Mucosa of descending colon (tissue), 3 donors: Measurements from ENCODE around the gene ZNF618. TPM values are rescaled to one million over a fixed set of nuclear protein-coding genes. Genes with fewer than 3 reads are reported as not detected.

Source experiments
- ATAC-seq: fragments of 200-7000 bp; cut with Tn5 transposase; one replicate; pipeline ENCODE4 v1.9.1; 2020; ENCODE audit warnings: mild to moderate bottlenecking, moderate library complexity
- DNase-seq, 3 donors: peaks; one replicate each; pipeline ENCODE4 v3.0.0-alpha.2; 2020
- H3K36me3 ChIP-seq: fragments of 200-600 bp; one replicate; pipeline ENCODE4 v1.8.0; 2021; ENCODE audit warnings: low read depth, mild to moderate bottlenecking
- H3K4me1 ChIP-seq: fragments of 200-600 bp; one replicate; pipeline ENCODE4 v1.8.0; 2021; ENCODE audit warnings: low read depth, mild to moderate bottlenecking
- H3K4me3 ChIP-seq: fragments of 200-600 bp; one replicate; pipeline ENCODE4 v1.8.0; 2021; ENCODE audit warnings: mild to moderate bottlenecking
- H3K9me3 ChIP-seq: fragments of 200-600 bp; one replicate; pipeline ENCODE4 v1.8.0; 2021; ENCODE audit warnings: mild to moderate bottlenecking
- intact Hi-C, 2 donors: fragments of 100-400 bp; cut with DNase I in 1 of 2; cut with micrococcal nuclease in 1 of 2; formaldehyde crosslinking; loops; one replicate each; pipeline versions ENCODE4 v1.11.0 to v1.11.1; 2022; cut with DNase I, micrococcal nuclease
- total RNA-seq, 3 donors: library from RNA; stranded (reverse); fragmentation: NEBNext Ultra II Directional in 2 of 3; extraction: Animal tissue kit (Norgen Biotek cat#: 25700) in 2 of 3; gene quantifications; one replicate each; pipeline versions ENCODE4 v1.2.1 to v1.2.4, GENCODE V29; 2021 to 2023
- TF ChIP-seq, protein P1 (sequence below): fragments of 200-600 bp; IDR thresholded peaks from one replicate; pipeline ENCODE4 v1.8.0; 2022; ENCODE audit warnings: antibody characterized with exemption, mild to moderate bottlenecking
- donor health status: DM: no; HTN: no; CAD: no; lungs with moderate emphysema.
- donor health status: DM: no; HTN: no; CAD: no.
- donor health status: DM: no; HTN: yes; CAD: no.

Gene ZNF618
- total RNA-seq, 3 donors from 2014 or later: 2.7 to 6.2 (median 3.7) TPM

DNA sequence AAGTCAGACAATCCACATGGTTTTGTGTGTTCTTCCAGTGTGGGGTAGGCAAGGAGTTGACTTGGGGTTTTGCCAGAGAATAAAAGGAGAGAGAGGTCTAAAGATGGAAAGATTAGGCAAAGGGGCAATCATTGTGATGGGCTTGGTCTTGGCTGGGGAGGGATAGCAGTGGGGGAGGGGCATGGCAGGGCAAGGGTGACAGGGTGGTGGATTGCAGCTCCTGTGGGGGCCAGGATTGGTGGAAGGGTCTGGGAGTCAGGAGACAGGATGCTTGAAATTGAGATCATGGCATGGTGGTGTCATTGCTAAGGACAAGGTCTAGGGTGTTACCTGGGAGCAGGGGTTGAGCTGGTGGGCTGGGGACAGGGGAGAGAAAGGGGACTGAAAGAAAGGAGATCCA, 57.6 kb downstream of the ZNF618 start:
- intact Hi-C loops: no loop called here
- TF ChIP-seq, protein P1, sequence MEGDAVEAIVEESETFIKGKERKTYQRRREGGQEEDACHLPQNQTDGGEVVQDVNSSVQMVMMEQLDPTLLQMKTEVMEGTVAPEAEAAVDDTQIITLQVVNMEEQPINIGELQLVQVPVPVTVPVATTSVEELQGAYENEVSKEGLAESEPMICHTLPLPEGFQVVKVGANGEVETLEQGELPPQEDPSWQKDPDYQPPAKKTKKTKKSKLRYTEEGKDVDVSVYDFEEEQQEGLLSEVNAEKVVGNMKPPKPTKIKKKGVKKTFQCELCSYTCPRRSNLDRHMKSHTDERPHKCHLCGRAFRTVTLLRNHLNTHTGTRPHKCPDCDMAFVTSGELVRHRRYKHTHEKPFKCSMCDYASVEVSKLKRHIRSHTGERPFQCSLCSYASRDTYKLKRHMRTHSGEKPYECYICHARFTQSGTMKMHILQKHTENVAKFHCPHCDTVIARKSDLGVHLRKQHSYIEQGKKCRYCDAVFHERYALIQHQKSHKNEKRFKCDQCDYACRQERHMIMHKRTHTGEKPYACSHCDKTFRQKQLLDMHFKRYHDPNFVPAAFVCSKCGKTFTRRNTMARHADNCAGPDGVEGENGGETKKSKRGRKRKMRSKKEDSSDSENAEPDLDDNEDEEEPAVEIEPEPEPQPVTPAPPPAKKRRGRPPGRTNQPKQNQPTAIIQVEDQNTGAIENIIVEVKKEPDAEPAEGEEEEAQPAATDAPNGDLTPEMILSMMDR: no peak
- Histone ChIP-seq H3K36me3 (no peaks in the 10 kb centered on the region), H3K4me3 (no peak overlapping the region), H3K9me3 (peaks cover 3% of the 10 kb centered on the region), H3K4me1 (no peaks in the 10 kb centered on the region)
- no peak for ATAC-seq
- DNase-seq: no peak

DNA sequence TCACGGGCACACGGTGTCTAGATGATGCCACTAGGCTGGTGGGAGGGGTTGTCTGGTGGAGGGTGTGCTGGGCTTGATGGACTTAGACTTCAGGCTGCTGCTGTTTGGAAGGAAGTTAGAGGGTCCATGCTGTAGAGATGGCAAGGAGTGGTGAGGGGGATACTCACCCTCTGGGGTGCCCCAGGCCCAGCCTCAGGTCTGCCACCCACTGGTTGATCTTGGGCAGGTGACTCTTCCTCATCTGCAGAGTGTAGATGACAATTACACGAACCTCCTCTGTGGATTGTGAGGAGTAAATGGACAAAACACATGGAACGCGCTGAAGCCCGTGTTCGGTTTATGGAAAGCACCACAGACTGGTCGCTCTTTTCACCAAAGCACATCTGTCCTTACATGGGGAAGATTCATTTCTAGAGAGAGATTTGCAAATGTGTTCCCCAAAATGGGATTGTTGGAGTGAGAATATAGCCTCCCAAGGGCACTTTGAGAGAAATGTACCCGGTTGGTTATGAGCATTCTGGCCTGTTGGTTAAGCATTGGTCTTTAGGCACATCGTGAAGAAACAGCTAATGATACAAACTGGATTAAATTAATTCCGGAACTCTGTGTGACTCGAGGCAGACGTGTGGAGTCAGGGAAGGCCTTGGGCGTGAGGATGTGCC, 58.2 kb downstream of the ZNF618 start:
- Histone ChIP-seq H3K9me3 (no peaks in the 10 kb centered on the region), H3K4me1 (no peaks in the 10 kb centered on the region), H3K4me3 (no peak overlapping the region), H3K36me3 (no peaks in the 10 kb centered on the region)
- intact Hi-C loops: no loop called here
- no peak for DNase-seq
- TF ChIP-seq, protein P1: no peak
- ATAC-seq: no peak

DNA sequence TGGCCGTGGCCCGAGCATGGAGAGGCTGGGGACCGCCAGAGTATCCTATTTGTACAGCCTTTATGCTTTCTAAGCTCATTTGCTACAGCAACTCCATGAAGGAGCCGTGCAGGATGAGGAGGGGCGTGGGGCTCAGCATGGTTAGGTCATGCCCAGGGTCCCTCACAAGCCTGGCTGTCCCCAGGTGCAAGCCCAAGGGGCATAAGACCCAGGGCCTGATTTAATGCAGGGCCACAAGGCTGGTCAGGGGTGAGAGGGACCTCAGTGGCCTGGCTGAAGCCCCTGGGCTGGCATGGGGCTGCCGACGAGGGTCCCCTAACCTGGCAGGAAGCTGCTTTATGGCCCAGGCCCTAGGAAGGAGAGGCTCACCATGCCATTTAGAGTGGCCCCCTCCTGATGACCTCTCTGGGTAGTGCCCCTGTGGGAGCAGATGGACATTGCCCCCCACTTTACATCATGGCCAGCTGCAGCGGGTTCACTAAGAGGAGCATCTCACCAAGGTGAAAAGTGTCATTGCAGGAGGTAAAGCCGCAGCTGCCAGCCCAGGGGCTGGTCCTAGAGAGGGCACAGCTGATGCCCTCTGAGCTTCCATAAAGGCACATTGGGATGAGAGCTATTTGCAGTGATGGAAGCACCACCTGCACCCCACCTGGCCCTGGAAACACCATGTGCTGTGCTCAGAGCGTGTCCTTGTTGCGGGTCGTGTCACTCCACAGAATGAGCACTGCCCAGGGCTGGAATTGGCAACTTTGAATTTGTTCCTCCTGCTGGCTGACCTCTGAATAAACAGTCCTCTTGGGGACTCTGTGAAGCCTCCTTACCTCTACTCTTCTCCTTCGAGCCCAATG, 58.9 kb downstream of the ZNF618 start:
- no peaks in the 10 kb centered on the region for H3K36me3 ChIP-seq
- ATAC-seq (no peak), DNase-seq (no peak)
- H3K4me3 ChIP-seq: no peak overlapping the region
- intact Hi-C loops: no loop called here
- H3K4me1 ChIP-seq: no peaks in the 10 kb centered on the region
- TF ChIP-seq, protein P1: no peak
- H3K9me3 ChIP-seq: no peaks in the 10 kb centered on the region

DNA sequence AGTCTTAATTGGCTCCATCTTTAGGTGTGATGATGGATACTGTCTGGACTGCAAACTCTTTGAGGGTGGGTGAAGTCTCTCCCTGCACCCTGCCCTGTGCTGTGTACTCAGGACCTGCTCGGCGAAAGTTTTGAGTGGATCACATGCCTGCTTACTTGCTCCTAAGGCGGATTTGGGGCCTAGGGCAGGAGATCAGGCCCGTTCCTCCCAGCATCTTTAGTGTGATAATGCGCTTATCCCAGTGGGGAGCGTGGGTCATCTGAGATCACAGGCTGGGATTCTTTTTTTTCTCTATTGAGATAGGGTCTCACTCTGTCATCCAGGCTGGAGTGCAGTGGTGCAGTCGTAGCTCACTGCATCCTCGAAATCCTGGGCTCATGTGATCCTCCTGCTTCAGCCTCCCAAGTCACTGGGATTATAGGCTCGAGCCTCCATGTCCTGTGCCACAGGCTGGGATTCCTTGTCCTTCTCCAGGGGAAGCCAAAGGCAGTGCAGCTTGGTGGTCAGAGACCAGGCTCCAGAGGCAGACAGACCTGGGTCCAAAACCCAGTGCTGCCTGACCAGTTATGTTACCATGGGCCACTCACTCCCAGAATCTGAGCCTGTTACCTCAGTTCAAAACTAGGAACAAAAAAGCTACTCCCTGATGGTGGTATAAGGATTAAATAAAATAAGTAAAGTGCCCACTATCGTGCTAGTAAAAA, 59.7 kb downstream of the ZNF618 start:
- TF ChIP-seq, protein P1: no peak
- H3K4me3 ChIP-seq: no peak overlapping the region
- DNase-seq (no peak), ATAC-seq (no peak)
- no peaks in the 10 kb centered on the region for H3K36me3 ChIP-seq
- H3K9me3 ChIP-seq: no peaks in the 10 kb centered on the region
- H3K4me1 ChIP-seq: no peaks in the 10 kb centered on the region
- intact Hi-C loops: no loop called here

DNA sequence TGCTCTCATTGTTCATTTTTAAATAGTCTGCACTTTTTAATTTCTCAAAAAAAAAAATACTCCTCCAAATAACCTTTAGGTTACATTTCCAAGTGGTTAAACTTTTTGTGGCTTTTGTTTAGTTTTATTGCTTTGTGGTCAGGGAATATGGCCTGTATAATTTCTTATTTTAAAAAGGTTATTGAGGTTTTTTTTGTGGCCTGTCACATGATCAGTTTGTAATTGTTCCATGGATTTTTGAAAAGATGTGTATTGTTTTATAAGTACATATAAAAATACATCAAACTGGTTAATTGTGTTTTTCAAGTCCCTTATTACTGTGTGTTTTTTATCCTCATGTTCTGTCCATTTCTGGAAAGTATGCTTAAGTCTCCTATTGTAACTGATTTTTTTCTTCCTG, 64.0 kb downstream of the ZNF618 start:
- no peaks in the 10 kb centered on the region for H3K4me1 ChIP-seq
- H3K9me3 ChIP-seq: no peaks in the 10 kb centered on the region
- no peak overlapping the region for H3K4me3 ChIP-seq
- intact Hi-C loops: no loop called here
- H3K36me3 ChIP-seq: no peaks in the 10 kb centered on the region
- DNase-seq (no peak), ATAC-seq (no peak)
- TF ChIP-seq, protein P1: no peak
